NCI-H1092 treated with DMSO at 0.1 percent for 48 hours (cell line): Measurements from ENCODE around the gene CCDC137.

Source experiments
- DNase-seq: peaks from one replicate; lab custom pipeline; 2025; lab: John Stamatoyannopoulos, UW

CCDC137 gene

GRCh38 chr17:81716674-81716996, 50.1 kb downstream of the CCDC137 start:
- DNase-seq: no peak

- no peak for DNase-seq
Observed at GRCh38 chr17:81717049-81717765, 50.7 kb downstream of the CCDC137 start.

- DNase-seq: no peak
Observed at GRCh38 chr17:81717766-81718089, 51.2 kb downstream of the CCDC137 start.

- no peak for DNase-seq
Observed at GRCh38 chr17:81719410-81720266, 53.1 kb downstream of the CCDC137 start.

- no peak for DNase-seq
Observed at GRCh38 chr17:81720267-81721071, 53.9 kb downstream of the CCDC137 start.

GRCh38 chr17:81722184-81723120, 55.9 kb downstream of the CCDC137 start:
- DNase-seq: no peak
